ENCODE data around the gene XXYLT1. TPM values are rescaled to one million over a fixed set of nuclear protein-coding genes. Genes with fewer than 3 reads are reported as not detected.

The XXYLT1 gene
- total and polyA plus RNA-seq, 10 of the 15 experiments (the other 5 are each of a cell fraction or from before 2014, with no cell fraction given): 1.2 to 14.2 (median 9.3) TPM

GRCh38 chr3:195080125-195080524 lies 190.8 kb downstream of the XXYLT1 start:
- H3K4me1 ChIP-seq (ENCODE audit: control insufficient read depth, insufficient read depth, low read length): peaks cover 8% of the 10 kb centered on the region
- no peaks in the 10 kb centered on the region for H3K9me3 ChIP-seq (replicated peaks; ENCODE audit: control insufficient read depth, insufficient read depth, low read length)
- FAIRE-seq: peak; percentile 7
- no peak overlapping the region for H3K27ac ChIP-seq (ENCODE audit: control insufficient read depth, insufficient read depth)
- intact Hi-C loops (cut with micrococcal nuclease; ENCODE audit: unreplicated experiment): no loop called here
- no peaks in the 10 kb centered on the region for H3K27me3 ChIP-seq (replicated peaks in 1 of 2; ENCODE audit: control insufficient read depth in 2 of 2, insufficient read depth in 2 of 2, low read length in 1 of 2)
- CTCF ChIA-PET: no interaction called here
- H3K9ac ChIP-seq (ENCODE audit: control insufficient read depth, insufficient read depth, low read length): peak overlapping the region; percentile 34; the same call in 1 of the 2 replicates
- SMC1A ChIA-PET (ENCODE audit: uncharacterized antibody, unreplicated experiment): no interaction called here
- POLR2A ChIA-PET: no interaction called here
- DNase-seq (ENCODE audit: low read depth, low spot score): no peak
- H3K36me3 ChIP-seq (ENCODE audit: control insufficient read depth in 2 of 2, insufficient read depth in 2 of 2, low read length in 1 of 2): no peaks in the 10 kb centered on the region
- H3K79me2 ChIP-seq (ENCODE audit: control insufficient read depth, insufficient read depth, low read length): no peaks in the 10 kb centered on the region
- in situ Hi-C loops (cut with MboI): no loop called here
- H2AFZ ChIP-seq (ENCODE audit: control insufficient read depth, low read depth, low read length): peak overlapping the region; percentile 62
- BruUV-seq (replicated peaks): no TSS peak
- TF ChIP-seq BRCA1 (IDR thresholded peaks at IDR 0.05; ENCODE audit: low read depth, low read length) (no peak), RUNX3 (IDR thresholded peaks at IDR 0.05; ENCODE audit: low read length) (0 out of 2 replicates have a peak, but pooled peaks have one; percentile 20)
- ATAC-seq: no peak; the same call in 2 of the 3 replicates
- H4K20me1 ChIP-seq (ENCODE audit: control insufficient read depth, insufficient read depth): no peaks in the 10 kb centered on the region
- no peak overlapping the region for H3K4me3 ChIP-seq
- H3K4me2 ChIP-seq (ENCODE audit: control insufficient read depth, insufficient read depth): peak overlapping the region; percentile 30; the same call in 1 of the 2 replicates
- RAD21 ChIA-PET (ENCODE audit: unreplicated experiment): no interaction called here
- WGBS (ENCODE audit: insufficient coverage, insufficient replicate concordance, low lambda C conversion rate, missing lambda C conversion rate): 50% methylated on average over 3 of the region's 3 CpGs

- H3K27me3 ChIP-seq (replicated peaks in 1 of 2; ENCODE audit: control insufficient read depth in 2 of 2, insufficient read depth in 2 of 2, low read length in 1 of 2): no peaks in the 10 kb centered on the region
- H3K4me3 ChIP-seq: no peak overlapping the region
- POLR2A ChIA-PET: no interaction called here
- H3K4me1 ChIP-seq (ENCODE audit: control insufficient read depth, insufficient read depth, low read length): peaks cover 8% of the 10 kb centered on the region
- H3K36me3 ChIP-seq (ENCODE audit: control insufficient read depth in 2 of 2, insufficient read depth in 2 of 2, low read length in 1 of 2): no peaks in the 10 kb centered on the region
- H4K20me1 ChIP-seq (ENCODE audit: control insufficient read depth, insufficient read depth): no peaks in the 10 kb centered on the region
- no peaks in the 10 kb centered on the region for H3K9me3 ChIP-seq (replicated peaks; ENCODE audit: control insufficient read depth, insufficient read depth, low read length)
- intact Hi-C loops (cut with micrococcal nuclease; ENCODE audit: unreplicated experiment): no loop called here
- DNase-seq (ENCODE audit: low read depth, low spot score) (no peak), FAIRE-seq (no peak), ATAC-seq (no peak)
- WGBS (ENCODE audit: insufficient coverage, insufficient replicate concordance, low lambda C conversion rate, missing lambda C conversion rate): 71% methylated on average over 5 of the region's 5 CpGs
- H3K4me2 ChIP-seq (ENCODE audit: control insufficient read depth, insufficient read depth): peak overlapping the region; percentile 30; the same call in 1 of the 2 replicates
- no peaks in the 10 kb centered on the region for H3K79me2 ChIP-seq (ENCODE audit: control insufficient read depth, insufficient read depth, low read length)
- CTCF ChIA-PET: no interaction called here
- peak overlapping the region; percentile 62 for H2AFZ ChIP-seq (ENCODE audit: control insufficient read depth, low read depth, low read length)
- SMC1A ChIA-PET (ENCODE audit: uncharacterized antibody, unreplicated experiment): no interaction called here
- no peak overlapping the region for H3K27ac ChIP-seq (ENCODE audit: control insufficient read depth, insufficient read depth)
- in situ Hi-C loops (cut with MboI): no loop called here
- no peak overlapping the region for H3K9ac ChIP-seq (ENCODE audit: control insufficient read depth, insufficient read depth, low read length)
- RAD21 ChIA-PET (ENCODE audit: unreplicated experiment): no interaction called here
- no TSS peak for BruUV-seq (replicated peaks)
- TF ChIP-seq TCF3 (IDR thresholded peaks at IDR 0.05; ENCODE audit: borderline replicate concordance, insufficient read depth, low read depth, low read length): no peak
- 0 out of 2 replicates have a peak, but pooled peaks have one; percentile 3 for TF ChIP-seq SPI1 (IDR thresholded peaks at IDR 0.05; ENCODE audit: borderline replicate concordance, insufficient read depth, low read depth, low read length)
Observed at GRCh38 chr3:195079636-195080035, 191.3 kb downstream of the XXYLT1 start.
